T-helper 1 cell treated with Interleukin-12 subunit alpha and Interleukin-12 subunit beta and Interleukin-4 antibody, amounts not matched to agents 30 ng/mL and 1 ng/mL, for 36 hours (primary cell): ENCODE results near the gene NAP1L5. TPM values are rescaled to one million over a fixed set of nuclear protein-coding genes. Genes with fewer than 3 reads are reported as not detected.

Source experiments
- intact Hi-C: fragments of 100-400 bp; cut with micrococcal nuclease; formaldehyde crosslinking; loops from one replicate; pipeline ENCODE4 v1.15.1; 2024
- total RNA-seq: library from RNA; stranded (reverse); gene quantifications from 2 replicates; pipeline ENCODE4 v1.2.3, GENCODE V29; 2022

The NAP1L5 gene
- total RNA-seq, 1 donor from 2014 or later, result 4.6 TPM

DNA sequence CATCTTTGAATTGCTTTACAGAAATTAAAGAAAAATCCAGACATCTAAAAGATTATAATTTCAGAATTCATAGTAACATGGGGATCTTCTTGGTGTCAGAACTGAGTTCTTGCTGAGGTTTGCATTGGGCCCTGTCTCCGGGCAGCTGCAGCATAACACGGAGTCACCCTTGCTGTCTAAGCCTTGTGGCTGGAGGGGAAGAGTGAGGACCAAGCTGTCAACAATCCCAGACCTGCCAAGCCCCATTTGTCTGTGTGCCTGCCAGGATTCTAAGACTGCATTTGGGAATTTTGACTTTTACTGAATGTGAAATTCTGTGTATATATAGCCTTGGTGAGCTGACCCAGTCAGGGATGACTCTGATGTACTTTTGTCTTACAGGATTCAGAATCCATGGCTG lies 25.2 kb upstream of the NAP1L5 start:
- intact Hi-C loops, result no loop called here

DNA sequence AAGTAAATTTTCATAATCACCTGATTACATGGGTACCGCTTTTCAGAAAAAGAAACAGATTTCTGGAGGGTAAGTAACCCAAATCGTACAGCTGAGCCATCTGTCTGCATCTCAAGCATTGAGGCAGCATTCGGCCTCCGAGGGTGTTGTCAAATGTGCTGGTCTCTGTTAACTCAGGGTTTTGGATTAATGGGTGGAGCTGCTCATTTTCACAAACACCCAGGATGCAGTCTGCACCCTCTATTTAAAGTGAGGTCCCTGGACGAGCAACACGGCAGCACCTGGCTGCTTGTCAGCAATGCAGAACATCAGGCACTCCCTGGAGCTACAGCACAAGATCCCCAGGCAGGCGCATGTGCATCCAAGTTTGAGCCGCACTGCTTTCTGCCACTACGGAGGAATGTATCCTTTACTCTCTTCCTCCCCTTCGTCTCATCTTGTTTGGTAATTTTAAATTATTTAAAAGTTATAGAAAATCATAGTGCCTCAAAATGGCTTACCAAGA lies 24.7 kb upstream of the NAP1L5 start:
- intact Hi-C loops, result no loop called here

DNA sequence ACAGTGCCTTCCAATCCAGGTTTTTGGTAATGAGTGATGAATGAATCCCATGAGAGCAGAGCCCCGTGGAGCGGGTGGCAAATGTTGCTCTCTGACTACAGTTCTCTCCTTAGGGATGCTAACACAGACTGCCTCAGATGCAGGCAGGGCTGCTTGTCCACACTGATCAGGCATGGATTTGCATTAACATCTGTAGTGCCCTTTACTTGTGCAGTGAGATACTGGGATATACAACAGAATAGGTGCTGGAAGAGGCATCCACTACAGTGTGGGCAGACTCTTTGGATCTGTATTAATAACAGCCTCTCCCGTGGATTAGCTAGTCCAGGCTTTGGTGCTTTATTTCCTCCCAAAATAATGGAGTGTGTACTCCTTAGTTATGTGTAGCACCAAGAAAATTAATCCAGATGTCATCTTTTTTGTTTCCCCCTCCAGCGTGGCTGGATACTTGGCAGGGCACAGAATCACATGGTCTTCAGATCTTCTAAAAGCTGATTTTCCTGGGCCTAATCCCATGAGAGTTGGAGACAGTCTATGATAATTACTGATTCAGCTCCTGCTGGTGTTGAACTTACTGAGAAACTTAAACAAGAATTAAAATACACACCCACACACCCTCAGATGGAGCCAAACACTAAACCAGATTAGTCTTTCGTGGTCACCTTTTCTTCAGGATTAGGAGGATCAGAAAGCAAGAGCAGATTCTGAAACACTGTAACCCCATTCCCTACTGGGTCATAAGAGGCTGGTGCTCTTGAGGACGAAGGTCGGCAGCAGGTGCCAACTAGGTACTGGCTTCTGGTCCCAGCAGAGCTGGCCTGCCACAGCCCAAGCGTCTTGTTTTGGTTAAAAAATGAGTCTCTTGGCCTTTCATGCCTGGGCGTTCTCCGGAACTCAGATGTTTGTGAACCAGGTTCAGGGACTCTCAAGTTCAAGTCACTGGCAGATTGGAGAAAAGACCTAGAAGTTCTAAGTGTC lies 23.1 kb upstream of the NAP1L5 start:
- intact Hi-C loops, result no loop called here

DNA sequence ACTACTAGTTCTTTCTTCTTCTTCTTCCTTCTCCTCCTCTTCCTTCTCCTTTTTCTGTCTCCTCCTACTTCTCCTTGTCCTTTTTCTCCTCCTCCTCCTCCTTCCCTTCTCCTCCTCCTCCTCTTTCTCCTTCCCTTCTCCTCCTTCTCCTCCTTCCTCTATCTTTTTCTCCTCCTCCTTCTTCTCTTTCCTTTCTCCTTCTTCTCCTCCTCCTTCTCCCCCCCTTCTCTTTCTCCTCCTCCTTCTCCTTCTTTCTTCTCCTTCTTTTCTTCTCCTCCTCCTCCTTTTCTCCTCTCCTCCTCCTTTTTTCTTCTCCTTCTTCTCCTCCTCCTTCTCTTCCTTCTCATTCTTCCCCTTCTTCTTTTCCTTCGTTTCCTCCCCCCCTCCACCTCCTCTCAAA lies 21.8 kb upstream of the NAP1L5 start:
- intact Hi-C loops, result no loop called here

DNA sequence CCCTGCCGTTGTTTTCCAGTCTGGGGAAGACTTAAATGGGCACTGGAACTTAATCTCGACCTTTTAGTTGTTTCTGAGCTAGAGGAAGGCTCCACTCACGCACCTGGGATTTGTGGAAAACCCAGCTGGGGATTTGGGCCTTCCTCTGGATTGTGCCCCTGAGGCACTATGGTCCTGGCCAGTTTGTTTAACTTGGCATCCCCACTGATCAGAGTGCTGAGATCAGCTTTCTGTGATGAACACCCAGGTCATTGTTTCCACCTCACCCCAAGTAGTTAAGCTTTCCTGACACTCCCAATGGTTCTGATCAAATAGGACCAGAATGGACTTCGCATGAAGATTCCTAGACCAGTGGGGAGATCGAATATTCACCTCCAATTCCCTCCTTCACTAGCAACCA lies 20.5 kb upstream of the NAP1L5 start:
- intact Hi-C loops, result no loop called here

DNA sequence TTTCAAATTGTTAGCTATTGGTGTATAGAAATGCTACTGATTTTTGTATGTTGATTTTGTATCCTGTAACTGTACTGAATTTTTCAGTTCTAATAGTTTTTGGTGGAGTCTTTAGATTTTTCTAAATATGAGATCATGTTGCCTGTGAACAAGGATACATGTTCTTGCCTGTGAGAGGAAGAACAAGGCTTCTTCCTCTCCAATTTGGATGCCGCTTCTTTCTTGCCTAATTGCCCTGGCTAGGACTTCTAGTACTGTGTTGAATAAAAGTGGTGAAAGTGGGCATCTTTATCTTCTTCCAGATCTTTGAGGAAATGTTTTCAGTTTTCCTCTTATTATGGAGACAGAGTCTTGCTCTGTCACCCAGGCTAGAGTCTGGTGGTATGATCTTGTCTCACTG lies 16.2 kb upstream of the NAP1L5 start:
- intact Hi-C loops, result no loop called here

DNA sequence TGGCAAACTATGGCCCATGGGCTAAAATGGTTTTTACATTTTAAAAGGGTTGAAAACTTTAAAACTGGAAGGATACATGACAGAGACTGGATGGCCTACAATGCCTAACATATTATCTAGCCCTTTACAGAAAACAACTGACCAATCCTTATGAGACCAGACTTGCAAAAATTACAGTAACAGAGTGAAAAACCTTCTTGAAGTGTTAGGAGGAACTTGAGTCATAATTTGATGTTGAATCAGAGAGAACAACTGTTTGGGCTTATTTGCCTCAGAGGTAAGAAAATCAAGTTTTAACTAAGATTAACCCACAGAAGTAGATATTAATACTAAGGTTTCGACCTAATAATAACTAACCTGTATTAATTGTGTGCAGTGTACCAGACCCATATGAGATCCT lies 12.4 kb upstream of the NAP1L5 start:
- intact Hi-C loops, result no loop called here

DNA sequence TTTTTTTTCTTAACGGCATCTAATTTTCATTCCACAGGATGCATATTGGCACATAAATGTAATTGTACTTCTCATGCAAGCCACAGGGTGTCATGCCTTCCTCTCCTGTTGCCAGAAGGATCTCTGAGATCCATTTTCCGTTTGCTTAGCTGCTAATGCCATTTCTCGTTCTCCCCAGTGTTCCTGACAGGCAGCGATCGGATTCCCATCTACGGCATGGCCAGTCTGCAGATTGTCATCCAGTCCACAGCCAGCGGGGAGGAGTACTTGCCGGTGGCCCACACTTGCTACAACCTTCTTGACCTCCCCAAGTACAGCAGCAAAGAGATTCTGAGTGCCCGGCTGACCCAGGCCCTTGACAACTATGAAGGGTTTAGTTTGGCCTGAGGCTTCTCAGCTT lies 8.9 kb upstream of the NAP1L5 start:
- intact Hi-C loops, result no loop called here

DNA sequence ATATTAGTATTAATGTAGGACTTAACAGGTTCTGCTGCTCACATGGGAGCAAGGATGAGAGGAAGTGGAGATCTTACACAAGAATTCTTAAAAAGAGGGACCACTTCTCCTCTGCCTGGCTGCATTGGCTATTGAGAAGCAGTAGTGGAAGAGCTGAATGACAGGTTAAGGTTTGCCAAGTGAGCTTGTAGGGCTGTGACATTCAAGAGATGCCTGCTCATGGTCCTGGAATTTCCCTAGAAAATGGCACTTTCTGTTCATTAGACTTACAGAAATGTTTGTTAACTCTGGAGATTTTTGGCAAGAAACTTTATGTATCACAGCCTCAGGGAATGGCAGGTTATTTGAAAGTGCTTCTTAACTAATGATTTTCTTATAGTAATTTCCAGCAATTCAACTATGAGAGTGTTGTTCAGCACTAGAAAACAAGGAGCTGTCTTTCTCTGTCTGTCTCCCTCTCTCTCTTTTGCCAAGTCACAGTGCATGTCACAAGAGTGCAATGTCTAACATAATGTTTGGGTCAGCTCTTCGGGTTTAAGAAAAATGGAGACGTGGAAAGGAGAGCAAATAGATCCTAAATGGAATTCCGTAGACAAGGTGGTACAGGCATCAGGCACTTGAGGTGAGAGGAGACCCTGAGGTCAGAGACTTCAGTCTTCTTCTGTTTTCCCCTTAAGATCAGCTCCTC lies 8.3 kb upstream of the NAP1L5 start:
- intact Hi-C loops, result no loop called here

DNA sequence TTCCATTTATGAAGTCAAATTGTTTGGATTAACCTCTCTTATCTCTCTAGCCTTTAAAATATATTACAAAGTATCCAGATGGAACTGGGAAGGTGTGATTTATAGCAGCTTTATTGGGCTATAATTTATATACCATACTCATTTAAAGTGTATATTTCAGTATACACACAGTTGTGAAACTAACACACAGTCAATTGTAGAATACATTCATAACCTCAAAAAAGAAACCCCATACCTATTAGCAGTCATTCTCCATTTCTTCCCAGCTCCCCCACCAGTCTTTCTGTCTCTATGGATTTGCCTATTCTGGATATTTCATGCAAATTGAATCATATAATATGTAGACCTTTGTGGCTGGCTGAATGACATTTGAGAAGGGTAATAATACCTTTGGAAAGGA lies 7.6 kb upstream of the NAP1L5 start:
- intact Hi-C loops, result no loop called here

DNA sequence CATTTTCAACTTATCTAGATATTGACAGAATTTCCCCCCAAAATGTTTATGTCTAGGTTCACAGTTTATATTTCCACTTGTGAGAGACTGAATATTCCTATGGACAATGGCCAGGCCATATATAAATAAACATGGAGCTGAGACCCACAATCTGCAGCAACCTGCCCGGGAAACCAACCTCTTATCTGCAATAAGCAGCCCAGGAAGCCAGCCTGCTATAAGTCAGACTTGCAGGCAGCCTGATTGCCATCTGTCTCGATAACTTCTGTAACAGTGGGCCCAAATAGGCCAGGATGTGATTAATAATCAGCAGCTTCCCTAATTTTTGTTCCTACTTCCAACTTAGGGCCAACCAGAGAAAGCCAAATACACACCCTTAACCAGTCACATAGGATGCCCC lies 5.2 kb upstream of the NAP1L5 start:
- intact Hi-C loops, result no loop called here

DNA sequence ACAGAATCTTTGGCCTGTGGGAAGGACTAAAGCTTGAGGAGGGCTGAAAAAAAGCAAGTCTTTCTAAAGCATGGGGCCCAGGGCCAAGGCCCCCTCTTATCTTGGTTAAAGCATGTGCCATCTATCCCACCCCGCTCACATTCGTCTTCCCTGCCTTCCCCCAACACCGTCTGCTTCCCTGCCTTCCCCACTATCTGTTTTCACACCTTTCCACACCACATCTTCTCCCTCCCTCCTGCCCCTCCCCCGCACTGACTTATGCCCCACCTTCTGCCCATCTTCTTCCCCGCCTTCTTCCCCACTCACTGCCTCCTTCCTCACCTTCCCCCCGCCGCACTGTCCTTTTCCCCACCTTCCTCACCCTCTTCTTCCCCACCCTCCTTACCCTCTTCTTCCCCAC lies 890 bp upstream of the NAP1L5 start:
- intact Hi-C loops, result loop anchor here (5.0 kb wide), 1 partner anchor 94 kb away; no protein-coding TSS in a partner anchor

DNA sequence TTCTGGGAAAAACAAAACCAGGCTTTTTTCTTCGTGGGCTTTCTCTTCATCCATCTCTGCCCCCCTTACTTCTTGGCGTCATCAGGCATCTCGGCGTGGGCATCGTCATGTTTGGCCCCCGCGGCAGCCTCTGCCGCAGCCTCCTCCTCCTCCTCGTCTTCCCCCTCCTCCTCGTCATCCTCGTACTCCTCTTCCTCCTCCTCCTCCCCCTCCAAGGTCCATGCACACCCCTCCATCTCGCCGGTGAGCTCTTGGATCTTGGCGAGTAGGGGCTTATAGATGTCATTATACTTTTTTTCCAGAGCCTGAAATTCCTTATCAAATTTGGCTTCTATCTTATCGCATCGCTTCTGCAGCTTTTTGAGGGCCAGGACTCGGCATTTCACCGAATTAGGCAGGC lies 488 bp downstream of the NAP1L5 start:
- intact Hi-C loops, result loop anchor here (1.0 to 5.0 kb wide), 6 partner anchors 95 to 414 kb away; partner anchors contain the start of genes PPM1K and TIGD2

DNA sequence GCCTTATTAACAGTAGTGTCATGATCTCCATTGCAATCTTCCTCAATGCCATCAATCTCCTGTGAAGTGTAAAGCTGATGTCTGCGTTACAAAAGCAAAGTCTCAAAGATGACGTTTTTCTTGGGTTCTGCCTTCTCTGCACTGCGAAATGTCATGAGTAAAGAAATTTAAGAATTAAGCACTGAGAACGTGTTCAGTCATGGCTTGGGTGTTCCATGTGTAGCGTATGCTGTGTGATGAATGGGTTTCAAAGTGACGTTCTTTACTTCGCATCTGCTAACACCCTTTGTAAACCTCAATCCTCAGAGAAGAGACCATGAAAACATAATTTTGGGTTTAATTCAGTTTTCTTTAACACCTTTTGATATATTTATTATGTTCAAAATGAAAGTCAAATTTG lies 999 bp downstream of the NAP1L5 start:
- intact Hi-C loops, result loop anchor here (1.0 to 5.0 kb wide), 6 partner anchors 96 to 415 kb away; partner anchors contain the start of genes PPM1K and TIGD2

DNA sequence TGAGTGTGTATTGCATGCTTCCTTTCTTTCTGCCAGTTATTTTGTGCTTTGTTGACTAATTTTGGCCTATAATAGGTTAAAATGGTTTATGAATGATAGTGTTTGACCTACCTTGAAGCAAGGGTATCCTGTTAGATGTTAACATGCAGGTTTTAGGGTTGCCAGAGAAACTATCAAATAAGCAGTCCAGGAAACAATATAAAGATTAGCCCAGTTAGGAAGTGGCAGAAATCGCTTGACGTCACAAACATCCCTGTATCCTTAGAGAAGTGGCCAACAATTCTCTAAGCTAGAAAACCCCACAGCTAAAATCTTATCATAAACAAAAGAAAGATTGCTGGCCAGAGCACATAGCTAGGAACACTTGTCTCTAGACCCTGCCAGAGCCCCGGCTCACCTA lies 3.8 kb downstream of the NAP1L5 start:
- intact Hi-C loops, result no loop called here

DNA sequence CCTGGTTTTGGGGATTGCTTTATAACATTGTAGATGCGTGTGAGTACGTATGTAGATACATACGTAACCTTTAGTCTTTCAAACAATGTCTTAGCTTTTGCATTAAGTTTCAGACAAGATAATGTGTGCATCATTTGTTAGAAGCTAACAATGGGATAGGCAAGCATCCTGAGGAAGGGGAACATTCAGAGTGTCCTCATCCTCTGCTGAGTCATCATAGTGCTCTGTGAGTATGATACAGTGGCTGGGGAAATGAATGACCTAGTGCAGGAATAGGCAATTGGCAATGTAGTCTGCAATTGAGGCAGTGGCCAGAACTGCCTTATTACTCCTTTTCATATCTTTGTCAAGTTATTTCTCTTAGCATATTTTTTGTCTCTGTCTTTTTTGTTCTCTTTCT lies 7.3 kb downstream of the NAP1L5 start:
- intact Hi-C loops, result no loop called here

DNA sequence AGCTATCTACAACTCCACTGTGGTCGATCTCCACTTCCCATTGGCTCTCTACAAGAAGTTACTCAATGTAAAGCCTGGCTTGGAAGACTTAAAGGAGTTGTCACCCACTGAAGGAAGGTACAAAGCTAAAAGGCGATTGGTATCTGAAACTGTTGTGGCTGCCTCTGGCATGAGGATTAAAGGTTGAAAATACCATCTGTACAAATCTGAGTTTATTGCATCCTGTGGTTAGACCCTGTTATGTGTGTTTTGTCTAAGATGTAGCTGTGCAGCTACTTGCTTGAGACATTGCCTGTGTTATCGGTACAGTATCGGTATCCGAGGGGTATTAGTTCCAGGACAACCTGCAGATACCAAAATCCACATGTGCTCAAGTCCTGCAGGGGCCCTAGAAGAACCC lies 16.4 kb downstream of the NAP1L5 start:
- intact Hi-C loops, result no loop called here

DNA sequence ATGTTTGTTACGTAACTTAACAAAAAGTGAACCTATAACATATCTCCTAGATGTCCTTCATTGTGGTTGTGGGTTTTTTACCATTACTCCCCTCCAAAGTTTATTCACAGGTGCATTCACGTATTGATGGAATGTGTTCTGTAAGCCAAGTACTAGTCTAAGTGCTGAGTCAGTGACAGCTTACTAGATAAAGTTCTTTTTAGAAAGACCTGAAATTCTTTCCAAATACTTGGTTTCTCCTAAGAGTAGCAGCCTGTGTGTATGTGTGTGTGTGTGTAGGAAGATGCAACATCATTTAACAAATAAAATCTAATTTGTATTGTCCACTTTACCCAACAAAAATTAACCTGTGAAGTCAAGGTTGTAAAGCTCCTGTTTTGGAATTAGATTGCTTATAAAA lies 22.1 kb downstream of the NAP1L5 start:
- intact Hi-C loops, result no loop called here

DNA sequence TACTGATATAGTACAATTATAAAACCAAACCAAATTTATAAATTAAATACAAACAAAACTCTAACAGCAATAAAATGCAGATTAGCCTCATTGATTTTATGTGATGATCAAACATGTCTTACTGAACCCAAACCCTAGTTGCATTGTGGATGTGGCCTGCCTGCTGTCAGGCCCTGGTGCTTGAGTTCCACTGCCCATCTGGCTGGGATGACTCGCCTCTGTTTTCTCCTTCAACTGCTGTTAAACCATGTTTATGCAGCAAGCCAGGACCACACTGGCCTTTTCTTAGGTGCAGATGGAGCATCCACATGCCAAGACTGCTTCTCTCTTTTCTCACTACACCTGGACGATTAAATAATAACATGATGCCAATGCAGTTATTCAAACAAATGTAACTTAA lies 22.6 kb downstream of the NAP1L5 start:
- intact Hi-C loops, result no loop called here

DNA sequence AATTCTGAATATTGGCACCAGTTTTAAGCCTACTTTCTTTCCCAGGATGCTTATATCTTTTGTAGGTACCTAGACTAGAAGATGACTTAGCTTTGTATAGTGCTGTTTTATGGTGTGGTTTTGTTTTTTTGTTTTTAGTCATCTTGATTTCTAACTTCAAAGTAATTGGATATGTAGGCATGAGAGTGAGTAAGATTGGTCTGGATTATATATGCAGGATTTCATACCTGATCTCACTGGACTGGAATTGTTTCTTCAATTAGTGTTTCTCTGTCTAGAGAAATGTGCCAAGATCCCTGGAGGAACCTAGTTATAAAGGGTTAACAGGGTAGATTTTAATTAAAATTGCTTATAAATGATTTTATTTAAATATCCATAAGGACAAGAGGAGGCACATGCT lies 23.1 kb downstream of the NAP1L5 start:
- intact Hi-C loops, result no loop called here

DNA sequence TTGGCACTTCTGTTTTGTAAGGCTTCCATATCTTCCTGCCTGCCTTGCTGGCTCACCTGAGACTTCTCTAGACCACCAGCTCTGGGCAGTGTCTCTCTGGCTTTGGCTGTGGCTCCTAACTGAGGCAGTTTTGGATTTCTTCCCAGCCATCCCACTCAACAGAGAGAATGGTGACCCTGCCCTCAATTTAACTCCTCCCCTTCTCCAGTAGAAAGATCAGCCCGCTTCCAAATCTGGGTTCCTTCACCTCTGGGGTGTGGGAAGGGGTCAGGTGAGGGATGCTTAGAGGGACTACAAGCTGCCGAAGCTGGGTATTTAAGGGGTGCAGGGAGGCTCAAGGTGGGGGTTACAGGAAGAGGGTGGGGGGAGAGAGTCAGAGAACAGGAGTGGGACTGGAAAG lies 23.7 kb downstream of the NAP1L5 start:
- intact Hi-C loops, result loop anchor here (1.0 kb wide), 1 partner anchor 349 kb away; no protein-coding TSS in a partner anchor

DNA sequence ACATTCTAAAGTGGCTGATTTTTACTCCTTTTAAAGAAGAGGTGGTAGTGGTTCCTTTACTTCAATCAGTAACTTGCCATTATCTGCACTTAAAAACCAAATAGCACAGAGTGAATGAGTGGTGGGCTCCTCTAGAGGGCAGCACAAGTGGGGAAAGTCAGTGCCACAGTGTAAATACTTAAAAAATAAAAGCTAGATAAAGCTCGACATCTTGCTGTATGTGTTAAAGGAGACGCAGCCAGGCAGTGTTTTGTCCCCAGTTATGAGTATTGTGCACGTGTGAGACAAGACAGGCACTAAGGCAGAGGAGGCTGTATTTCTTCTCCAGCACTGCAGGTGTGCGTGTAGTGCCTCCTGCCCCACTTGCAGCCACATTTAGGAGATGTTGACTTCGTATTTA lies 24.6 kb downstream of the NAP1L5 start:
- intact Hi-C loops, result loop anchor here (1.0 kb wide), 1 partner anchor 350 kb away; no protein-coding TSS in a partner anchor
